Motor neuron (in vitro differentiated cells): Measurements from ENCODE around the gene ENPP6. TPM values are rescaled to one million over a fixed set of nuclear protein-coding genes. Genes with fewer than 3 reads are reported as not detected.

Experiments
- ATAC-seq, 8 experiments: fragments of 200-7000 bp; cut with Tn5 transposase; replicated peaks in 6 of 8; 2 replicates each; pipeline ENCODE4 v1.8.0; 2021; ENCODE audit warnings: mild to moderate bottlenecking in 8 of 8, moderate library complexity in 8 of 8
- H3K27ac ChIP-seq, 2 donors: fragments of 250-450 bp; sonication (Bioruptor Pico); 2 replicates each; pipeline ENCODE4 v1.9.0; 2021; ENCODE audit warnings: antibody characterized with exemption in 2 of 2, mild to moderate bottlenecking in 2 of 2, moderate library complexity in 1 of 2
- H3K4me1 ChIP-seq, 2 donors: fragments of 250-450 bp; sonication (Bioruptor Pico); replicated peaks in 1 of 2; 2 replicates each; pipeline ENCODE4 v1.6.1; 2021; ENCODE audit warnings: antibody characterized with exemption in 2 of 2, mild to moderate bottlenecking in 2 of 2, moderate library complexity in 1 of 2
- H3K4me3 ChIP-seq, 5 donors: fragments of 250-450 bp; sonication (Bioruptor Pico); 2 replicates each; pipeline ENCODE4 v1.9.0; 2021; ENCODE audit warnings: antibody characterized with exemption in 5 of 5, mild to moderate bottlenecking in 5 of 5, moderate library complexity in 4 of 5
- WGBS, 10 experiments: fragments of 450-650 bp; shearing (Covaris generic); methylation state at CpG; one replicate each; pipeline ENCODE4 v1.0.0; 2022; 5-methylcytosine and 5-hydroxymethylcytosine counted together
- in situ Hi-C, 9 experiments: fragments of 400-800 bp; cut with MboI; loops; one replicate each; pipeline ENCODE4 v1.15.0; 2021; ENCODE audit warnings: low sequenced_read_pairs in 9 of 9, low pct_unique_long_range_greater_than_20kb in 2 of 9; ENCODE audit not compliant: unreplicated experiment in 9 of 9
- total RNA-seq, 8 experiments: library from RNA; unstranded; fragments of 300-600 nt; gene quantifications; 2 replicates each; pipeline versions ENCODE4 v1.2.3 to v1.2.4, GENCODE V29; 2022

ENPP6 gene
- total RNA-seq, 8 experiments from 2014 or later: 0.05 to 0.64 (median 0.14) TPM; not detected in 3

GRCh38 chr4:184252136-184253071 is 34.7 kb upstream of the ENPP6 start:
- Histone ChIP-seq H3K4me1 (peaks cover 0 to 7% of the 10 kb centered on the region in 2 donors), H3K27ac (no peak overlapping the region), H3K4me3 (no peak overlapping the region)
- ATAC-seq: no peak
- 50 to 90% (median 82%) methylated on average over 1 to 17 of the region's 21 CpGs; no CpG with 5 or more reads in 2 of the 10 experiments for WGBS, 10 experiments
- in situ Hi-C loops: loop anchor here in 4 of 9 experiments (25.0 kb wide), 1 partner anchor 285 kb away; no protein-coding TSS in a partner anchor

DNA sequence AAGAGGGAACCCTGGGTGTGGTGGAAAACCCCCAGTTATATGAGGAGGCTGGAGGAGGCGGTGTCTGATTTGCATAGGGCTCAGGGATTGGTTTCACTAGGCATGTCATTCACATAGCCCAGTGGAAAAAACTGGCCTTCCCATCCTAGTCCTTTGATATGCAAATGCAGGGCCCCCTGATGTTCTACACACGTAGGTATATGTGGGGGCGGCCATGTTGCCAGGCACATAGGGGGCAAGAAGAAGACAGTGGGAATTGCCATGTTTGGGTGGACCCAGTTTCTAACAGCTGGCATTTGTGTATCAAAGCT is 34.0 kb upstream of the ENPP6 start:
- H3K4me1 ChIP-seq: peaks cover 0 to 7% of the 10 kb centered on the region in 2 donors
- H3K4me3 ChIP-seq: no peak overlapping the region
- WGBS, 10 experiments: 22 to 67% (median 40%) methylated on average over 1 to 3 of the region's 3 CpGs; no CpG with 5 or more reads in 7 of the 10 experiments
- ATAC-seq: peak in 2 of 8 experiments; percentile 31 to 40
- no peak overlapping the region for H3K27ac ChIP-seq
- in situ Hi-C loops: loop anchor here in 4 of 9 experiments (25.0 kb wide), 1 partner anchor 286 kb away; no protein-coding TSS in a partner anchor

GRCh38 chr4:184250795-184251669 is 33.4 kb upstream of the ENPP6 start:
- WGBS, 10 experiments: 22 to 89% (median 60%) methylated on average over 4 to 17 of the region's 23 CpGs; no CpG with 5 or more reads in 1 of the 10 experiments
- H3K4me1 ChIP-seq: peaks cover 0 to 7% of the 10 kb centered on the region in 2 donors
- in situ Hi-C loops: loop anchor here in 4 of 9 experiments (25.0 kb wide), 1 partner anchor 286 kb away; no protein-coding TSS in a partner anchor
- no peak overlapping the region for H3K27ac ChIP-seq
- peak in 4 of 8 experiments; percentile 25 to 88 (median 84) for ATAC-seq
- no peak overlapping the region for H3K4me3 ChIP-seq

- Histone ChIP-seq H3K4me1 (no peaks in the 10 kb centered on the region), H3K27ac (no peak overlapping the region), H3K4me3 (no peak overlapping the region)
- WGBS, 10 experiments: 33 to 100% (median 91%) methylated on average over 1 to 2 of the region's 2 CpGs
- ATAC-seq: no peak
- in situ Hi-C loops: no loop called here
Observed at GRCh38 chr4:184248216-184248615, 30.5 kb upstream of the ENPP6 start.

DNA sequence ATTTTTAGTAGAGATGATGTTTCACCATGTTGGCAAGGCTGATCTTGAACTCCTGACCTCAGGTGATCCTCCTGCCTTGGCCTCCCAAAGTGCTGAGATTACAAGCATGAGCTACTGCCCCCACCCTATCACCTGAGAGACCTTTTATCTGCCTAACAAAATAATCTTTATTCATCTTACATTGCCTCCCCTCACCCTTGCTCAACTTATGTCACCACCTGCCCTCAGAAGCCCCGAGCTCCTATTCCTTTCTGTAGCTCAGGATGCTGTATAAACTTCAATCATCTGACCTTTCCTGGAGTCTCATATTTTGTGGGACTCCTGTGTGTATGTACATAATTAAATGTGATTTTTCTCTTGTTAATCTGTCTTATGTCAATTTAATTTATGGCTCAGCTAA is 29.7 kb upstream of the ENPP6 start:
- no peak for ATAC-seq
- in situ Hi-C loops: no loop called here
- no peak overlapping the region for H3K27ac ChIP-seq
- no peak overlapping the region for H3K4me3 ChIP-seq
- WGBS, 10 experiments: 50 to 100% (median 88%) methylated on average over 1 of the region's 1 CpG; no CpG with 5 or more reads in 3 of the 10 experiments
- H3K4me1 ChIP-seq: no peaks in the 10 kb centered on the region

- 0 to 100% (median 85%) methylated on average over 1 to 5 of the region's 7 CpGs; no CpG with 5 or more reads in 4 of the 10 experiments for WGBS, 10 experiments
- no peak overlapping the region for H3K27ac ChIP-seq
- H3K4me1 ChIP-seq: no peaks in the 10 kb centered on the region
- no peak overlapping the region for H3K4me3 ChIP-seq
- in situ Hi-C loops: no loop called here
- no peak for ATAC-seq
Observed at GRCh38 chr4:184246426-184246825, 28.8 kb upstream of the ENPP6 start.

DNA sequence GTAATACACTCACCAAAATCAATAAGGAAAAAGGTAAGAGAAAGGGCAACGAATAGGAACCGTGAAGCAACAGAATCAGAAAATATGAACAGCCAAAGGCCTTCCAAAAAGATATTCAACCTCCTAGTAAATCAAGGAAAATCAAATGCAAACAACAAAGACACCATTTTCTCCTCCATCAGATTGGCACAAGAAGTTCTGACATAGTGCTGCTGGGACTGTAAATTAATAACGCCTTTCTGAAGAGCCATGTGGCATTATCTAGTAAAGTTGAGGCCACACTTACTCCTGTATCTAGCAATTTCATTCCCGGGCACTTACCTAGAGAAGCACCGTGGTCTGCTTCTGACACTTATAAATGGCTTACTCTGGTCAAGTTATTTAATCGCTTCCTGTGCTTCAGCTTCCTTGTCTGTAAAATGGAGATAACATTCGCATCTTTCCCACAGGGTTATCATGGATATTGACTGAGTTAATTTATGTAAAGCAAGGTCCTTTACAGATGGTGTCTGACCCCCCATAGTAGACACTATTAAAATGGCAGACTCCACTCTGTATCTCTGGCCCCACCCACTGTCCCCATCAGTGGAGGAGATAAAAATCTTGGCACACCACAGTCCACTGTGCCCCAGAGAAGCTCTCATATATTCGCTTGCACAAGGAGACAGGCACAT is 20.5 kb upstream of the ENPP6 start:
- in situ Hi-C loops: no loop called here
- WGBS, 10 experiments: 21 to 95% (median 71%) methylated on average over 3 to 8 of the region's 8 CpGs; no CpG with 5 or more reads in 2 of the 10 experiments
- Histone ChIP-seq H3K4me1 (peaks cover 0 to 3% of the 10 kb centered on the region in 2 donors), H3K4me3 (no peak overlapping the region), H3K27ac (no peak overlapping the region)
- peak in 2 of 8 experiments; percentile 10 to 15 for ATAC-seq

DNA sequence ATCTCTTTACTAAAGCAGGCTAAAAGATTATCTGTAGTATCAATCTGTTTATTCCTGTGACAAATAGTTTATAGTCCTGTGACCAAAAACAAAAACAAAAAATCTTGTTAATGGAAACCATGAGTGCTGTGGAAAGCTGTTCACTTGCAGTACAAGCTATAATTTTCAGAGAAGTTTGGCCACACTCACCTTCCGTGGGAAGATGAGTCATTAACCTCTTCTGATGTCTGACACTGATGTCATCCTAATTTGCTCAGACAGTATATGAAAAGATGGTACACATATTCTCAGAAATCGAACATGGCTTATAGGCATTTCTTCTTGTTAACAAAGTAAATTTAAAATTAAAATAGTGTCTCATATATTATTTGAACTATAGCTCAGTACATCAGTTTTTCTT is 19.9 kb upstream of the ENPP6 start:
- Histone ChIP-seq H3K27ac (no peak overlapping the region), H3K4me1 (peaks cover 0 to 3% of the 10 kb centered on the region in 2 donors), H3K4me3 (no peak overlapping the region)
- WGBS, 10 experiments: 0 to 88% (median 60%) methylated on average over 1 to 2 of the region's 2 CpGs; no CpG with 5 or more reads in 1 of the 10 experiments
- in situ Hi-C loops: no loop called here
- ATAC-seq: peak in 5 of 8 experiments; percentile 53 to 78 (median 74)

GRCh38 chr4:184235526-184235925 is 17.9 kb upstream of the ENPP6 start:
- ATAC-seq: no peak
- H3K4me1 ChIP-seq: peaks cover 0 to 3% of the 10 kb centered on the region in 2 donors
- in situ Hi-C loops: no loop called here
- no peak overlapping the region for H3K4me3 ChIP-seq
- WGBS, 10 experiments: 0 to 100% (median 60%) methylated on average over 1 to 2 of the region's 3 CpGs; no CpG with 5 or more reads in 5 of the 10 experiments
- H3K27ac ChIP-seq: no peak overlapping the region

DNA sequence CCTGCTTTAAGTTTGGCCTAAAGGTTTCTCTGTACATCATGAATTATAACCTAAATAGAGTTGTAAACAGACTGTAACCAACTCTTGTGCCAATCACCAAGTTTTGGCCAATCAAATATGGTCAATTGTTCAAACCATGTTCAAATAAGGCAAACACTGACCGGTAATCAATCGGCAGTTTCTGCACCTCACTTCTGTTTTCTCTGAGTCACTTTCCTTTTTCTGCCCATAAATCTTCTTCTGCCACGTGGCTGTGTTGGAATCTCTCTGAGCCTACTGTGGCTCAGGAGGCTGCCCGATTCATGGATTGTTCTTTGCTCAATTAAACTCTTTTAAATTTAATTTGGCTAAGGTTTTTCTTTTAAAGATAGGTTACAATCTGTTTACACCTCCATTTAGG is 16.5 kb upstream of the ENPP6 start:
- Histone ChIP-seq H3K4me3 (no peak overlapping the region), H3K4me1 (peaks cover 0 to 3% of the 10 kb centered on the region in 2 donors), H3K27ac (no peak overlapping the region)
- in situ Hi-C loops: no loop called here
- no peak for ATAC-seq
- WGBS, 10 experiments: 30 to 100% (median 54%) methylated on average over 1 to 4 of the region's 4 CpGs; no CpG with 5 or more reads in 1 of the 10 experiments

DNA sequence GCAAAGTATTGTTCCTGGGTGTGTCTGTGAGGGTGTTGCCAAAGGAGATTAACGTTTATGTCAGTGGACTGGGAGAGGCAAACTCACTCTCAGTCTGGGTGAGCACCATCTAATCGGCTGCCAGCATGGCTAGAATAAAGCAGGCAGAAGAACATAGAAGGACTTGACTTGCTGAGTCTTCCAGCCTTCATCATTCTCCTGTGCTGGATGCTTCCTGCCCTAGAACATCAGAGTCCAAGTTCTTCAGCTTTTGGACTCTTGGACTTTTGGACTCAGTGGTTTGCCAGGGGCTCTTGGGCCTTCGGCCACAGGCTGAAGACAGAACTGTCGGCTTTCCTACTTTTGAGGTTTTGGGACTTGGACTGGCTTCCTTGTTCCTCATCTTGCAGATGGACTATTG is 15.3 kb upstream of the ENPP6 start:
- in situ Hi-C loops: no loop called here
- Histone ChIP-seq H3K4me1 (peaks cover 0 to 3% of the 10 kb centered on the region in 2 donors), H3K27ac (no peak overlapping the region), H3K4me3 (no peak overlapping the region)
- WGBS, 10 experiments: 0 to 89% (median 63%) methylated on average over 1 to 4 of the region's 4 CpGs; no CpG with 5 or more reads in 2 of the 10 experiments
- peak in 1 of 8 experiments; percentile 63 for ATAC-seq

- peak in 1 of 8 experiments; percentile 18 for ATAC-seq
- no peak overlapping the region for H3K27ac ChIP-seq
- WGBS, 10 experiments: 14% methylated on average over 1 of the region's 1 CpG; no CpG with 5 or more reads in 9 of the 10 experiments
- no peaks in the 10 kb centered on the region for H3K4me1 ChIP-seq
- H3K4me3 ChIP-seq: no peak overlapping the region
- in situ Hi-C loops: no loop called here
Observed at GRCh38 chr4:184232202-184232601, 14.5 kb upstream of the ENPP6 start.
